K562 (cell line): ENCODE data around the gene SLC19A1. TPM values are rescaled to one million over a fixed set of nuclear protein-coding genes. Genes with fewer than 3 reads are reported as not detected.

Experiments
- BCL6 ChIP-seq: fragments of 250-450 bp; sonication (Bioruptor Pico); IDR thresholded peaks from 2 replicates; pipeline ENCODE4 v1.4.0; 2020
- CBFA2T2 ChIP-seq: fragments of 450-650 bp; conservative IDR thresholded peaks from 2 replicates; pipeline ENCODE4 v1.6.1; 2017; ENCODE audit warnings: mild to moderate bottlenecking
- CBFA2T3 ChIP-seq: fragments of 450-650 bp; IDR thresholded peaks from 2 replicates; pipeline ENCODE4 v1.6.1; 2017
- E2F1 ChIP-seq: sonication (generic); formaldehyde crosslinking; IDR thresholded peaks from 2 replicates; pipeline ENCODE4 v1.8.1; 2023; ENCODE audit warnings: mild to moderate bottlenecking, missing genetic modification reagents, moderate library complexity
- ELF2 ChIP-seq: fragments of 250-450 bp; sonication (Bioruptor Pico); IDR thresholded peaks from 2 replicates; pipeline ENCODE4 v1.5.0; 2021; ENCODE audit warnings: mild to moderate bottlenecking
- EP300 ChIP-seq: IDR thresholded peaks from 2 replicates; pipeline ENCODE4 v1.6.1; 2012; ENCODE audit warnings: low read length, improper control_type of control experiment
- HDAC6 ChIP-seq: IDR thresholded peaks from 2 replicates; pipeline ENCODE4 v1.6.1; 2012; ENCODE audit warnings: low read depth, mild to moderate bottlenecking, control low read depth, inconsistent platforms, low read length, moderate library complexity
- HMBOX1 ChIP-seq: sonication (generic); IDR thresholded peaks from 2 replicates; pipeline ENCODE4 v1.6.1; 2016
- PRMT5 ChIP-seq: sonication (generic); formaldehyde crosslinking; IDR thresholded peaks from 2 replicates; pipeline ENCODE4 v1.5.0; 2020; ENCODE audit warnings: missing genetic modification reagents
- RBFOX2 ChIP-seq: fragments of 200-400 bp; formaldehyde crosslinking; IDR thresholded peaks from 2 replicates; pipeline ENCODE4 v1.6.1; 2017; ENCODE audit warnings: low read depth, mild to moderate bottlenecking, low read length, moderate library complexity
- SMC3 ChIP-seq: conservative IDR thresholded peaks from 2 replicates; pipeline ENCODE4 v1.6.1; 2011; ENCODE audit warnings: low read depth, low read length, improper control_type of control experiment; ENCODE audit not compliant: insufficient read depth
- SNAPC5 ChIP-seq: fragments of 250-450 bp; sonication (Bioruptor Pico); IDR thresholded peaks from 2 replicates; pipeline ENCODE4 v1.8.0; 2021; ENCODE audit warnings: moderate library complexity, mild to moderate bottlenecking, inconsistent platforms
- SPI1 ChIP-seq: IDR thresholded peaks from 2 replicates; pipeline ENCODE4 v1.6.1; 2011; ENCODE audit warnings: low read depth, low read length, control low read depth, borderline replicate concordance
- TRIM24 ChIP-seq, 2 experiments: fragments of 450-650 bp; IDR thresholded peaks; 2 replicates each; pipeline ENCODE4 v1.6.1; 2016
- ZBTB43 ChIP-seq: sonication (generic); formaldehyde crosslinking; IDR thresholded peaks from 2 replicates; pipeline ENCODE4 v1.8.0; 2023; ENCODE audit warnings: mild to moderate bottlenecking, missing genetic modification reagents
- ZSCAN29 ChIP-seq: fragments of 450-650 bp; IDR thresholded peaks from 2 replicates; pipeline ENCODE4 v1.6.1; 2017
- polyA plus RNA-seq, 8 experiments: library from polyadenylated mRNA; depleted of rRNA in 4 of 8; stranded (reverse) in 5 of 8; unstranded in 3 of 8; fragments of >200 nt; fragmentation: Nextera tagmentation in 2 of 8; fragmentation: Illumina TruSeq in 1 of 8; extraction: Ambion mirVana in 2 of 8; extraction: Trizol in 1 of 8; gene quantifications; 2 replicates each; pipeline versions ENCODE4 v1.2.1 to v1.2.3, GENCODE V29; 2011 to 2014; ENCODE audit warnings: inconsistent platforms in 1 of 8, missing spikeins in 1 of 8
- total RNA-seq, 7 experiments: library from RNA; depleted of rRNA in 6 of 7; stranded (reverse); fragments of >200 nt in 6 of 7; fragmentation: Illumina TruSeq in 2 of 7; extraction: Trizol in 2 of 7; gene quantifications; 2 replicates each; pipeline versions ENCODE4 v1.2.1 to v1.2.3, GENCODE V29; 2011 to 2021; ENCODE audit warnings: low replicate concordance in 1 of 7

Gene SLC19A1
- total and polyA plus RNA-seq, 9 of the 15 experiments (the other 6 are each of a cell fraction or from before 2014, with no cell fraction given): 0.65 to 88.7 (median 12.0) TPM

- TF ChIP-seq HDAC6 (no peak), CBFA2T2 (peak; percentile 46; the same call in 1 of the 2 replicates), TRIM24 (IDR thresholded peaks at IDR 0.05) (no peak), SNAPC5 (CRISPR knock-in tag) (no peak), CBFA2T3 (peak; percentile 61), RBFOX2 (peak; percentile 53), SMC3 (no peak), BCL6 (CRISPR knock-in tag) (no peak), ELF2 (CRISPR knock-in tag) (no peak), EP300 (no peak), SPI1 (peak; percentile 67), E2F1 (CRISPR knock-in tag) (no peak), ZBTB43 (CRISPR knock-in tag) (no peak), ZSCAN29 (no peak), PRMT5 (no peak), HMBOX1 (no peak)
- TF ChIP-seq, all 486 proteins: peak for 10
These were observed 59.1 kb downstream of the SLC19A1 start (continued) for GRCh38 chr21:45482899-45483821.
